ENCODE measurements around the gene HRG. TPM values are rescaled to one million over a fixed set of nuclear protein-coding genes. Genes with fewer than 3 reads are reported as not detected.

HRG gene
- total RNA-seq, 2 experiments from 2014 or later = not detected

DNA sequence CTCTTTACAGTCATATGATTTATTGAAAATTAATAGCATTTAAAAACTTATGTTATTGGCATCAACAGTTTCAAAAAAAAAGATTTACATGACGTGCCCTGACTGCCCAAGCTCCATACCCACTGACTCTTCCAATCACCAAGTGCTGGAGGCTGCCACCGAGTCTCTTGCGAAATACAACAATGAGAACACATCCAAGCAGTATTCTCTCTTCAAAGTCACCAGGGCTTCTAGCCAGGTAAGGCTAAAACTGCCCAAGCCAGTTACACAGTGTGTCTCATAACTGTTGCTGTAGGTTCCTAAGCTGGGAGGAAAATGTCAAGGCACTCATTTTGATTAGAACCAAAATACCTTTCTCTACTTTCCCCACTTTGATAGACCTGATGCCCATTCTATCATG, 21.1 kb upstream of the HRG start:
- CTCF ChIA-PET (ENCODE audit: unreplicated experiment) = interaction anchor here (1.4 kb wide), 1 partner anchor 12 kb away, joined by 3 read pairs; no protein-coding TSS in a partner anchor
- no peak overlapping the region for H3K27ac ChIP-seq (ENCODE audit: low read depth, low read length, poor library complexity, severe bottlenecking)
- no peak for DNase-seq (ENCODE audit: low spot score)
- no peaks in the 10 kb centered on the region; the same call in 1 of the 2 replicates for H3K9me3 ChIP-seq (ENCODE audit: low read length)
- no peak overlapping the region for H3K4me3 ChIP-seq (ENCODE audit: low read depth, low read length, poor library complexity, severe bottlenecking)
- intact Hi-C loops (cut with micrococcal nuclease; ENCODE audit: unreplicated experiment) = no loop called here
- no peak overlapping the region for H3K4me2 ChIP-seq (ENCODE audit: low read length)
- POLR2A ChIA-PET = interaction anchor here (1.6 kb wide), 1 partner anchor 8 kb away, joined by 4 read pairs; no protein-coding TSS in a partner anchor
- H4K20me1 ChIP-seq (ENCODE audit: insufficient read depth, low read length) = no peaks in the 10 kb centered on the region
- no peak for TF ChIP-seq EZH2phosphoT487 (IDR thresholded peaks at IDR 0.05; ENCODE audit: borderline replicate concordance, low read depth, low read length)
- TF ChIP-seq, protein P1, sequence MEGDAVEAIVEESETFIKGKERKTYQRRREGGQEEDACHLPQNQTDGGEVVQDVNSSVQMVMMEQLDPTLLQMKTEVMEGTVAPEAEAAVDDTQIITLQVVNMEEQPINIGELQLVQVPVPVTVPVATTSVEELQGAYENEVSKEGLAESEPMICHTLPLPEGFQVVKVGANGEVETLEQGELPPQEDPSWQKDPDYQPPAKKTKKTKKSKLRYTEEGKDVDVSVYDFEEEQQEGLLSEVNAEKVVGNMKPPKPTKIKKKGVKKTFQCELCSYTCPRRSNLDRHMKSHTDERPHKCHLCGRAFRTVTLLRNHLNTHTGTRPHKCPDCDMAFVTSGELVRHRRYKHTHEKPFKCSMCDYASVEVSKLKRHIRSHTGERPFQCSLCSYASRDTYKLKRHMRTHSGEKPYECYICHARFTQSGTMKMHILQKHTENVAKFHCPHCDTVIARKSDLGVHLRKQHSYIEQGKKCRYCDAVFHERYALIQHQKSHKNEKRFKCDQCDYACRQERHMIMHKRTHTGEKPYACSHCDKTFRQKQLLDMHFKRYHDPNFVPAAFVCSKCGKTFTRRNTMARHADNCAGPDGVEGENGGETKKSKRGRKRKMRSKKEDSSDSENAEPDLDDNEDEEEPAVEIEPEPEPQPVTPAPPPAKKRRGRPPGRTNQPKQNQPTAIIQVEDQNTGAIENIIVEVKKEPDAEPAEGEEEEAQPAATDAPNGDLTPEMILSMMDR (conservative IDR thresholded peaks at IDR 0.05; ENCODE audit: low read length) = no peak
- peaks cover 22% of the 10 kb centered on the region for H3K4me1 ChIP-seq (ENCODE audit: insufficient read depth, low read length, poor library complexity, severe bottlenecking)
- H2AFZ ChIP-seq (ENCODE audit: low read length) = no peak overlapping the region
- no TSS peak for BruUV-seq (replicated peaks)
- H3K79me2 ChIP-seq (ENCODE audit: insufficient read depth, low read depth, low read length) = no peaks in the 10 kb centered on the region
- H3K9me2 ChIP-seq (ENCODE audit: insufficient read depth, low read length) = no peaks in the 10 kb centered on the region
- no peaks in the 10 kb centered on the region for H3K36me3 ChIP-seq (ENCODE audit: insufficient read depth, low read length)

DNA sequence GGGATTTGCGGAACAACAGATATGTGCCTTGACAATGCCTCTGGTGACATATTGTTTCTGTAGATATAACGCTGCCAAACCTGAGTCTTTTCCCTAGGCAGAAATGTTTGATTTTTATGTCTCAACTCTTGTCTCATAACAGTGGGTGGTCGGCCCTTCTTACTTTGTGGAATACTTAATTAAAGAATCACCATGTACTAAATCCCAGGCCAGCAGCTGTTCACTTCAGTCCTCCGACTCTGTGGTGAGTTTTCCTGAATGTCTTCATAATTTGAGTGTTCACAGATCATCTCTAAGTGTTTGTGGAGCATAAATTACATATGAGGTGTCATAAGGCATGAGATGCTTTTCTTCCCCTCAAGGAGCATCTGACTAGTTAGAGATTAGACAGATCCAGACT, 19.7 kb upstream of the HRG start:
- Histone ChIP-seq H3K9me2 (ENCODE audit: insufficient read depth, low read length) (no peaks in the 10 kb centered on the region), H3K4me2 (ENCODE audit: low read length) (no peak overlapping the region), H3K79me2 (ENCODE audit: insufficient read depth, low read depth, low read length) (no peaks in the 10 kb centered on the region), H3K9me3 (ENCODE audit: low read length) (no peaks in the 10 kb centered on the region), H3K36me3 (ENCODE audit: insufficient read depth, low read length) (no peaks in the 10 kb centered on the region), H3K4me3 (ENCODE audit: low read depth, low read length, poor library complexity, severe bottlenecking) (no peak overlapping the region), H3K27ac (ENCODE audit: low read depth, low read length, poor library complexity, severe bottlenecking) (no peak overlapping the region), H2AFZ (ENCODE audit: low read length) (no peak overlapping the region), H4K20me1 (ENCODE audit: insufficient read depth, low read length) (no peaks in the 10 kb centered on the region), H3K4me1 (ENCODE audit: insufficient read depth, low read length, poor library complexity, severe bottlenecking) (peaks cover 22% of the 10 kb centered on the region)
- POLR2A ChIA-PET = interaction anchor here (0.7 to 1.1 kb wide), 2 partner anchors 9 to 145 kb away, joined by 3 read pairs; no protein-coding TSS in a partner anchor
- intact Hi-C loops (cut with micrococcal nuclease; ENCODE audit: unreplicated experiment) = no loop called here
- no peak for DNase-seq (ENCODE audit: low spot score)
- no TSS peak for BruUV-seq (replicated peaks)
- CTCF ChIA-PET (ENCODE audit: unreplicated experiment) = no interaction called here
- TF ChIP-seq, protein P1 (conservative IDR thresholded peaks at IDR 0.05; ENCODE audit: low read length) = no peak
- no peak for TF ChIP-seq EZH2phosphoT487 (IDR thresholded peaks at IDR 0.05; ENCODE audit: borderline replicate concordance, low read depth, low read length)

DNA sequence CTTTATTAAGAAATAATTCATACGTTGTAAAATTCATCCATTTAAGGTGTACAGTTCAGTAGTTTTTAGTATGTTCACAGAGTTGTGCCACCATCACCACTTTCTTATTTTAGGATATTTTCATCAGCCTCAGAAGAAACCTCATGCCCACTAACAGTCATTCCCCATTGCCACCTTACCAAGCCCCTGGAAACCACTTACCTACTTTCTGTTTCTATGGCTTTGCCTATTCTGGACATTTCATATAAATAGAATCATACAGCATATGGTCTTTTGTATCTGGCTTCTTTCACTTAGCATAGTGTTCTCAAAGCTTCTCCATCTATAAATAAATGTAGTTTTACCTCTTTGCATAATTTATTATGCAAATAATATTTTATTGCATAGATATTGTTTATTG, 19.0 kb upstream of the HRG start:
- H3K27ac ChIP-seq (ENCODE audit: low read depth, low read length, poor library complexity, severe bottlenecking) = no peak overlapping the region
- H3K4me2 ChIP-seq (ENCODE audit: low read length) = no peak overlapping the region
- peaks cover 24% of the 10 kb centered on the region for H3K4me1 ChIP-seq (ENCODE audit: insufficient read depth, low read length, poor library complexity, severe bottlenecking)
- no TSS peak for BruUV-seq (replicated peaks)
- TF ChIP-seq, protein P1 (conservative IDR thresholded peaks at IDR 0.05; ENCODE audit: low read length) = no peak
- TF ChIP-seq EZH2phosphoT487 (IDR thresholded peaks at IDR 0.05; ENCODE audit: borderline replicate concordance, low read depth, low read length) = no peak
- H3K4me3 ChIP-seq (ENCODE audit: low read depth, low read length, poor library complexity, severe bottlenecking) = no peak overlapping the region
- no peaks in the 10 kb centered on the region for H3K79me2 ChIP-seq (ENCODE audit: insufficient read depth, low read depth, low read length)
- intact Hi-C loops (cut with micrococcal nuclease; ENCODE audit: unreplicated experiment) = no loop called here
- H3K9me3 ChIP-seq (ENCODE audit: low read length) = no peaks in the 10 kb centered on the region
- H2AFZ ChIP-seq (ENCODE audit: low read length) = no peak overlapping the region
- no peaks in the 10 kb centered on the region for H3K36me3 ChIP-seq (ENCODE audit: insufficient read depth, low read length)
- ChIA-PET POLR2A (interaction anchor here (0.7 to 1.1 kb wide), 2 partner anchors 9 to 146 kb away, joined by 3 read pairs; no protein-coding TSS in a partner anchor), CTCF (ENCODE audit: unreplicated experiment) (no interaction called here)
- no peaks in the 10 kb centered on the region for H3K9me2 ChIP-seq (ENCODE audit: insufficient read depth, low read length)
- no peak for DNase-seq (ENCODE audit: low spot score)
- no peaks in the 10 kb centered on the region for H4K20me1 ChIP-seq (ENCODE audit: insufficient read depth, low read length)

All from OCI-LY7 (cell line).